Fibroblast of lung (primary cell): ENCODE data around the gene CCDC14. TPM values are rescaled to one million over a fixed set of nuclear protein-coding genes. Genes with fewer than 3 reads are reported as not detected.
A peak's percentile ranks its signal among the peaks of the same experiment; 100 is the strongest.

Experiments used
- DNase-seq, 2 donors: peaks; one replicate each; pipeline versions ENCODE4 v3.0.0 to v3.0.0-alpha.2; 2010; ENCODE audit warnings: low read depth in 2 of 2
- H2AFZ ChIP-seq: 2 replicates; pipeline ENCODE4 v1.5.1; 2012; ENCODE audit warnings: low read length, control low read depth, inconsistent platforms
- H3K27ac ChIP-seq: 2 replicates; pipeline ENCODE4 v1.5.1; 2011; ENCODE audit warnings: low read length, control low read depth; ENCODE audit not compliant: insufficient read depth
- H3K27me3 ChIP-seq: 2 replicates; pipeline ENCODE4 v1.5.1; 2011; ENCODE audit warnings: mild to moderate bottlenecking, low read length; ENCODE audit not compliant: control insufficient read depth, insufficient read depth
- H3K36me3 ChIP-seq: 2 replicates; pipeline ENCODE4 v1.5.1; 2011; ENCODE audit warnings: low read length; ENCODE audit not compliant: control insufficient read depth, insufficient read depth
- H3K4me1 ChIP-seq: 2 replicates; pipeline ENCODE4 v1.5.1; 2011; ENCODE audit warnings: low read length; ENCODE audit not compliant: control insufficient read depth, insufficient read depth; ENCODE audit errors: extremely low read depth
- H3K4me2 ChIP-seq: 2 replicates; pipeline ENCODE4 v1.5.1; 2011; ENCODE audit warnings: low read length, control low read depth; ENCODE audit not compliant: insufficient read depth; ENCODE audit errors: extremely low read depth
- H3K4me3 ChIP-seq, 4 experiments: fragments of 200-600 bp in 1 of 4; sonication (generic) in 1 of 4; replicated peaks in 1 of 4; 2 replicates each; pipeline ENCODE4 v1.5.1; 2011 to 2016; ENCODE audit warnings: low read length in 4 of 4, low read depth in 3 of 4, mild to moderate bottlenecking in 3 of 4, control low read depth in 2 of 4, inconsistent platforms in 1 of 4, mixed read lengths in 1 of 4; ENCODE audit not compliant: insufficient read depth in 1 of 4; ENCODE audit errors: control extremely low read depth in 1 of 4
- H3K79me2 ChIP-seq: 2 replicates; pipeline ENCODE4 v1.5.1; 2012; ENCODE audit warnings: mild to moderate bottlenecking, low read length, inconsistent platforms; ENCODE audit not compliant: control insufficient read depth, insufficient read depth
- H3K9ac ChIP-seq: 2 replicates; pipeline ENCODE4 v1.5.1; 2011; ENCODE audit warnings: mild to moderate bottlenecking, low read length, control low read depth; ENCODE audit not compliant: insufficient read depth
- H3K9me3 ChIP-seq: 2 replicates; pipeline ENCODE4 v1.5.1; 2012; ENCODE audit warnings: low read depth, low read length; ENCODE audit not compliant: control insufficient read depth, insufficient read depth
- H4K20me1 ChIP-seq: 2 replicates; pipeline ENCODE4 v1.5.1; 2011; ENCODE audit warnings: low read length; ENCODE audit not compliant: control insufficient read depth, insufficient read depth; ENCODE audit errors: extremely low read depth
- EZH2 ChIP-seq: IDR thresholded peaks from 2 replicates; pipeline ENCODE4 v1.5.1; 2012; ENCODE audit warnings: low read length, control low read depth, mild to moderate bottlenecking; ENCODE audit errors: missing control alignments
- polyA plus RNA-seq, 2 donors: library from polyadenylated mRNA; depleted of rRNA in 1 of 2; stranded (reverse) in 1 of 2; unstranded in 1 of 2; fragments of >200 nt; gene quantifications; 2 replicates each; pipeline ENCODE4 v1.2.1, GENCODE V29; 2011 to 2012; ENCODE audit warnings: missing spikeins in 1 of 2
- total RNA-seq: library from RNA; depleted of rRNA; stranded (reverse); fragments of >200 nt; gene quantifications from 2 replicates; pipeline ENCODE4 v1.2.1, GENCODE V29; 2014
- TF ChIP-seq, protein P1 (sequence below), 2 donors: IDR thresholded peaks in 1 of 2; conservative IDR thresholded peaks in 1 of 2; 1 replicate in 1 of 2; 2 replicates in 1 of 2; pipeline ENCODE4 v1.5.1; 2011 to 2012; ENCODE audit warnings: low read length in 2 of 2, control low read depth in 1 of 2, inconsistent platforms in 1 of 2, low read depth in 1 of 2, mild to moderate bottlenecking in 1 of 2

Gene CCDC14
- total and polyA plus RNA-seq, 2 donors (not counting 1 experiment from before 2014, with no cell fraction given): 35.2 to 94.8 TPM

DNA sequence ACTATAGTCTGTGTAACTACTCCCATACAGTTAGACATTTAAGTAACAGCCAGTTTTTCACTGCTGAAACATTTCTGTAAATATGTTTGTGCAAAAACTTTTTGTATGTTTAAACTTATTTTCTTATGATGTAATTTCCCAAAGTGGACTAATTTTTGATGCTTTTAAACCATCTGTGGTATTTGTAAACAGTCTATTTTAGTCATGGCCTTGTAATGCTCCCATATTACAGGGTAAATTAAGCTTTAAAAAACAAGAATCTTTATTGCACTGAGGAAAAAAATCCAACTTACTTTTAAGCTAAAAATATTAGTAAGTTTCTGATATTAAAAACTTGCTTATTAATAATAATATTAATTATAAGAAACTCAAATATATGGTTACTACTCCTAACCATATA lies 13.5 kb downstream of the CCDC14 start:
- H3K27ac ChIP-seq: no peak overlapping the region
- no peaks in the 10 kb centered on the region for H3K79me2 ChIP-seq
- TF ChIP-seq, protein P1, sequence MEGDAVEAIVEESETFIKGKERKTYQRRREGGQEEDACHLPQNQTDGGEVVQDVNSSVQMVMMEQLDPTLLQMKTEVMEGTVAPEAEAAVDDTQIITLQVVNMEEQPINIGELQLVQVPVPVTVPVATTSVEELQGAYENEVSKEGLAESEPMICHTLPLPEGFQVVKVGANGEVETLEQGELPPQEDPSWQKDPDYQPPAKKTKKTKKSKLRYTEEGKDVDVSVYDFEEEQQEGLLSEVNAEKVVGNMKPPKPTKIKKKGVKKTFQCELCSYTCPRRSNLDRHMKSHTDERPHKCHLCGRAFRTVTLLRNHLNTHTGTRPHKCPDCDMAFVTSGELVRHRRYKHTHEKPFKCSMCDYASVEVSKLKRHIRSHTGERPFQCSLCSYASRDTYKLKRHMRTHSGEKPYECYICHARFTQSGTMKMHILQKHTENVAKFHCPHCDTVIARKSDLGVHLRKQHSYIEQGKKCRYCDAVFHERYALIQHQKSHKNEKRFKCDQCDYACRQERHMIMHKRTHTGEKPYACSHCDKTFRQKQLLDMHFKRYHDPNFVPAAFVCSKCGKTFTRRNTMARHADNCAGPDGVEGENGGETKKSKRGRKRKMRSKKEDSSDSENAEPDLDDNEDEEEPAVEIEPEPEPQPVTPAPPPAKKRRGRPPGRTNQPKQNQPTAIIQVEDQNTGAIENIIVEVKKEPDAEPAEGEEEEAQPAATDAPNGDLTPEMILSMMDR (conservative IDR thresholded peaks at IDR 0.05 in 1 of 2, IDR thresholded peaks at IDR 0.05 in 1 of 2; ENCODE audit: low read depth in 1 of 2, low read length in 2 of 2): no peak
- no peak for TF ChIP-seq EZH2
- H3K27me3 ChIP-seq: no peaks in the 10 kb centered on the region
- peaks cover 3% of the 10 kb centered on the region for H3K36me3 ChIP-seq
- no peak overlapping the region for H2AFZ ChIP-seq
- peaks cover 2% of the 10 kb centered on the region for H3K4me1 ChIP-seq
- no peak overlapping the region for H3K4me2 ChIP-seq
- no peak overlapping the region for H3K9ac ChIP-seq
- H3K4me3 ChIP-seq: no peak overlapping the region
- H4K20me1 ChIP-seq: no peaks in the 10 kb centered on the region
- H3K9me3 ChIP-seq: no peaks in the 10 kb centered on the region
- DNase-seq: peak in 1 of 2 donors; percentile 3

- TF ChIP-seq, protein P1 (conservative IDR thresholded peaks at IDR 0.05 in 1 of 2, IDR thresholded peaks at IDR 0.05 in 1 of 2; ENCODE audit: low read depth in 1 of 2, low read length in 2 of 2): no peak
- TF ChIP-seq EZH2: no peak
- Histone ChIP-seq H3K4me1 (no peaks in the 10 kb centered on the region), H3K79me2 (no peaks in the 10 kb centered on the region), H3K27ac (no peak overlapping the region), H3K9ac (no peak overlapping the region), H3K9me3 (no peaks in the 10 kb centered on the region), H3K4me3 (no peak overlapping the region), H4K20me1 (no peaks in the 10 kb centered on the region), H3K27me3 (no peaks in the 10 kb centered on the region), H3K36me3 (peaks cover 2% of the 10 kb centered on the region), H2AFZ (no peak overlapping the region), H3K4me2 (no peak overlapping the region)
- no peak for DNase-seq
These were observed 19.5 kb downstream of the CCDC14 start for GRCh38 chr3:123941542-123941941.

GRCh38 chr3:123941121-123941520 lies 19.9 kb downstream of the CCDC14 start:
- peaks cover 2% of the 10 kb centered on the region for H3K36me3 ChIP-seq
- no peak overlapping the region for H3K4me3 ChIP-seq
- H3K9ac ChIP-seq: no peak overlapping the region
- TF ChIP-seq EZH2: no peak
- TF ChIP-seq, protein P1 (conservative IDR thresholded peaks at IDR 0.05 in 1 of 2, IDR thresholded peaks at IDR 0.05 in 1 of 2; ENCODE audit: low read depth in 1 of 2, low read length in 2 of 2): peak; percentile 7 to 32
- DNase-seq: peak; percentile 4 to 41
- H2AFZ ChIP-seq: no peak overlapping the region
- no peak overlapping the region for H3K27ac ChIP-seq
- H3K27me3 ChIP-seq: no peaks in the 10 kb centered on the region
- H4K20me1 ChIP-seq: no peaks in the 10 kb centered on the region
- no peak overlapping the region for H3K4me2 ChIP-seq
- H3K79me2 ChIP-seq: no peaks in the 10 kb centered on the region
- no peaks in the 10 kb centered on the region for H3K9me3 ChIP-seq
- H3K4me1 ChIP-seq: no peaks in the 10 kb centered on the region
